ENCODE results near the gene AFTPH.

Gene AFTPH

GRCh38 chr2:64629875-64630274 is 105.7 kb downstream of the AFTPH start:
- no peak for DNase-seq (ENCODE audit: extremely low read depth in 1 of 2, low read depth in 1 of 2)

- no peak for DNase-seq (ENCODE audit: extremely low read depth in 1 of 2, low read depth in 1 of 2)
Measured at GRCh38 chr2:64630752-64631151, 106.6 kb downstream of the AFTPH start.

- no peak for DNase-seq (ENCODE audit: extremely low read depth in 1 of 2, low read depth in 1 of 2)
Measured at GRCh38 chr2:64631771-64632170, 107.6 kb downstream of the AFTPH start.

DNA sequence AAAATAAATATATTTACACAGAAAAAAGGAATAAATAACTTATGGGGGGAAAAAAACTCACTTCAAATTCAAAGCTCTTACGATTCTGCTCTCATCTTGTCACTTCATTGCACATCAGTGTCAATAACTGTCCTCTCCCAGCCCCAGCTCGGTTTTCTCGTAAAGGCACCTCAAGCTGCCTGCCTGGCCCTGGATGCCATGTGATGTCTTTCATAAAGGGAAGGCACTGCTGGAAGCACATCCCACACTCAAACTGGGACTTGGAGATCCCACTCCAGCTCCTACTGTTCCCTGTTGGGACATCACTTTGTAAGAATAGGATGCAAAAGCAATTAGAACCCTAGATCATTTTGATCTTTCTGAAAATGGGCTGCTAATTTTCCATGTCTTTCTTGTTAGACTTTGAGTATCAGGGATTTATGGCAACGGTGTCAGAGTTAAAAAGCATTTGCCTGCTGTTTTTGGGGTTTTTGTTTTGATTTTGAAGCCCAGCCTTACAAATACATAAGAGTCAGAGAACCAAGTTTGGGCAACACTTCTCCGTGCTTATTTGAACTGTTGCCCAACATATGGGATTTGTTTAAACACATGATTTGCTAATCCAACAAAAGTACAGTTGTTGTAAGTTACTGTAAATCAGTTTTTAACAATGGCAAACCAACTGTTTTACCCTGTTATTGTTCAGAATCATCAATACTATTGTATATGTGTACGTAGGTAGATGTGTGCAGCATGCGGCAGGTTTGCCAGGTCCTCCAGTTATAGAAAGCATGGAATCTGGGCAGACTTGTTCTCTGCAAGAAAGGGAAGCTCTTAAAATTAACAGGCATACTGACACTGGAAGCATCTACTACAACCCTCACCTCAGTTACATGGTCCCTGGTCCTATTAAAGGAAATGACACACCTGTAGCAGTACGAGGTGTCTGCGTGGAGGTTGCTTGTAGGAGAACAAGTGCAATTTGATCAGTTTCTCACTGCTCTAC is 109.0 kb downstream of the AFTPH start:
- no peak for DNase-seq (ENCODE audit: extremely low read depth in 1 of 2, low read depth in 1 of 2)

DNA sequence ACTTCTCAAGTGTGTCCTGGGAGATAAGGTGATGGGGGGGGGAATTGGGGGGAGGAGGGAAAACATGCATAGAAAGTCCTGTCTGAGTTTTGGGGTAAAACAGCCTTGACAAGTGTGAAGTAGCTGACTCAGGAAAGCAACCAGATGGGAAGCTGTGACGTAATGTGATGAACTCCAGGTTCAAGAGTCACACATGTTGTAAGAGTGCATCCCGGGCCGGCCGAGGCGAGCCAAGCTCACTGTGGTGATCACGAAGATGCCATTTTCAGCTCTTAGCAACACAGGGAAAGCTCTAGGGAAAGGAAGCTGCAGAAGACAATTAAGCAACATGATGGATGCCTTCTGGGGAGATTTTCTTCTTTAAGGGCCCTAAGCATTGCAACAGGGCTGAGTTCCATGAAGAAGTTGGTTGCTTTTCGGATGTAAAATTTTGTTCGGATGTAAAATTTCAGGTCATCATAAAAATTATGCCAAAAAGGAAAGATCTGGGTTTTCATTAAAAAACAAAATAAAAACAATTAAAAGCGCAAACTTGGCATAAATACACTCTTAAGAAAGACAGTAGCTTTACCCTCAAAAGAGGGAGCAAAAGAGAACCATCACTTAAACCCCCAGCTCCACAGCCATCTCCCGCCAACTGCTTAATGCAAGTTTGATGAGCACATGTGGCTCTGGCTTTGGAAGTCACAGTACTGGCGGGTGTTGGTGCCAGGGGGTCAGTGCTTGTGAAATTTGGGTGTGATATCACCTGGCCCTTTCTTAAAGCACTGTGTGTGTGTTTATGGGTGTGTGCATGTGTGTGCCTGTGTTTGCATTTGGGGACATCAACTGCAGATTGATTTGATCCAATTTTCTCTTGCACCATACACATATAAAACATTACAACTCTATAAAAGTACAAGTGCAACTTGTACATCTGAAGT is 110.5 kb downstream of the AFTPH start:
- no peak for DNase-seq (ENCODE audit: extremely low read depth in 1 of 2, low read depth in 1 of 2)

GRCh38 chr2:64635976-64636911 is 112.1 kb downstream of the AFTPH start:
- no peak for DNase-seq (ENCODE audit: extremely low read depth in 1 of 2, low read depth in 1 of 2)

GRCh38 chr2:64637000-64637635 is 113.0 kb downstream of the AFTPH start:
- no peak for DNase-seq (ENCODE audit: extremely low read depth in 1 of 2, low read depth in 1 of 2)

GRCh38 chr2:64637931-64638330 is 113.8 kb downstream of the AFTPH start:
- DNase-seq (ENCODE audit: extremely low read depth in 1 of 2, low read depth in 1 of 2): no peak

- DNase-seq (ENCODE audit: extremely low read depth in 1 of 2, low read depth in 1 of 2): no peak
Measured at GRCh38 chr2:64638502-64639120, 114.5 kb downstream of the AFTPH start.

DNA sequence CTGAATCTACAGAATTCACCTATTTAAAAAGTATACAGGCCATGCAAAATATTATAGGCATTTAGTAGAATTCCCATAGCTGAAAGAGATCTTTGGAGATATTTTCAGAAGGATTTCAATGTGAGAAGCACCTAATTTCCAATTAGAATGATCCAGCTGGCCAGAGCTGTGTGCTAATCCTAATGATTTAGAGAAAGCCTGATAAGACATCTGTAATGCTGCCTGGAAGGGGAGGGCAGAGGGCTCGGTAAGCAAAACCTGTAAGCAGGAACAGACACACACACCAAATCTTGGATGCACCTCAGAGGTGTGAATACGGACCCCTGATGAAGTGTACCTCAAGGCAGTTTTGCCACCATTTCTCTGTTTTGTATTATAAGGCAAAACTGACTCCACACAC is 115.6 kb downstream of the AFTPH start:
- no peak for DNase-seq (ENCODE audit: extremely low read depth in 1 of 2, low read depth in 1 of 2)

- no peak for DNase-seq (ENCODE audit: extremely low read depth in 1 of 2, low read depth in 1 of 2)
Measured at GRCh38 chr2:64640153-64641044, 116.3 kb downstream of the AFTPH start.

GRCh38 chr2:64641599-64641998 is 117.5 kb downstream of the AFTPH start:
- DNase-seq (ENCODE audit: extremely low read depth in 1 of 2, low read depth in 1 of 2): no peak
